ENCODE results near the gene IL36RN.

DNA sequence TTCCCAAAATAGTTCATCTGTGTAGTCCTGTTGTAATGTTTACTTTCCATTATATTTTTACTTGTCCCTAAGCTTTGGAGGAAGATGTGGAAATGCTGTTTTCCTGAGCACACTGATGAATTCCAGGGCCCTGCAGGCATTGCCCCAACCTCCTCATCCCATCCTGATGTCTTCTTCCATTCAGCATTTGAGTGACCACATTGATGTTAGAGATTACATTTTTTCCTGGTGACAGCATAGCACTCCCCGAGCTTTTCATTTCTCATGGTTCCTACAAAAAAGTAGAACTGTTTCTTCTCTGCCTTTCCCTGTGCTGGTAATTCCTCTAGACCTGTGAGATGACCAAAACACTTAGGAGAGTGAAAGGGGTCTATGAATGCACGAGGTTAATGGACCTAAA is 48.9 kb upstream of the IL36RN start:
- TF ChIP-seq, protein P1, sequence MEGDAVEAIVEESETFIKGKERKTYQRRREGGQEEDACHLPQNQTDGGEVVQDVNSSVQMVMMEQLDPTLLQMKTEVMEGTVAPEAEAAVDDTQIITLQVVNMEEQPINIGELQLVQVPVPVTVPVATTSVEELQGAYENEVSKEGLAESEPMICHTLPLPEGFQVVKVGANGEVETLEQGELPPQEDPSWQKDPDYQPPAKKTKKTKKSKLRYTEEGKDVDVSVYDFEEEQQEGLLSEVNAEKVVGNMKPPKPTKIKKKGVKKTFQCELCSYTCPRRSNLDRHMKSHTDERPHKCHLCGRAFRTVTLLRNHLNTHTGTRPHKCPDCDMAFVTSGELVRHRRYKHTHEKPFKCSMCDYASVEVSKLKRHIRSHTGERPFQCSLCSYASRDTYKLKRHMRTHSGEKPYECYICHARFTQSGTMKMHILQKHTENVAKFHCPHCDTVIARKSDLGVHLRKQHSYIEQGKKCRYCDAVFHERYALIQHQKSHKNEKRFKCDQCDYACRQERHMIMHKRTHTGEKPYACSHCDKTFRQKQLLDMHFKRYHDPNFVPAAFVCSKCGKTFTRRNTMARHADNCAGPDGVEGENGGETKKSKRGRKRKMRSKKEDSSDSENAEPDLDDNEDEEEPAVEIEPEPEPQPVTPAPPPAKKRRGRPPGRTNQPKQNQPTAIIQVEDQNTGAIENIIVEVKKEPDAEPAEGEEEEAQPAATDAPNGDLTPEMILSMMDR (conservative IDR thresholded peaks at IDR 0.05): no peak
- no peak for TF ChIP-seq EZH2 (IDR thresholded peaks at IDR 0.05; ENCODE audit: low read depth)
